ENCODE data around the gene SLC1A5. TPM values are rescaled to one million over a fixed set of nuclear protein-coding genes. Genes with fewer than 3 reads are reported as not detected.

The SLC1A5 gene
- total RNA-seq, 4 donors from 2014 or later = 42.8 to 93.6 (median 66.7) TPM

- no peak overlapping the region for H3K27ac ChIP-seq (replicated peaks in 1 of 4)
- no peaks in the 10 kb centered on the region for H3K9me3 ChIP-seq
- intact Hi-C loops (cut with DNase I) = no loop called here
- 100% methylated on average over 5 of the region's 5 CpGs for WGBS
- no peak overlapping the region for H3K4me3 ChIP-seq
- no peaks in the 10 kb centered on the region for H3K36me3 ChIP-seq
- TF ChIP-seq POLR2AphosphoS5 (IDR thresholded peaks at IDR 0.05) = no peak
- TF ChIP-seq EP300 (IDR thresholded peaks at IDR 0.05) = no peak
- H3K27me3 ChIP-seq = no peaks in the 10 kb centered on the region
- no peaks in the 10 kb centered on the region for H3K4me1 ChIP-seq
- no peak for DNase-seq (ENCODE audit: extremely low spot score)
Measured at GRCh38 chr19:46802152-46802551, 13.8 kb upstream of the SLC1A5 start.

GRCh38 chr19:46798713-46799112 lies 10.3 kb upstream of the SLC1A5 start:
- WGBS = 100% methylated on average over 2 of the region's 2 CpGs
- intact Hi-C loops (cut with DNase I) = no loop called here
- no peaks in the 10 kb centered on the region for H3K36me3 ChIP-seq
- peaks cover 0 to 6% (median 3%) of the 10 kb centered on the region in 4 donors for H3K4me1 ChIP-seq
- no peaks in the 10 kb centered on the region for H3K9me3 ChIP-seq
- H3K4me3 ChIP-seq = no peak overlapping the region
- DNase-seq (ENCODE audit: extremely low spot score) = no peak
- H3K27me3 ChIP-seq = no peaks in the 10 kb centered on the region
- TF ChIP-seq CTCF (IDR thresholded peaks at IDR 0.05) (no peak), POLR2A (IDR thresholded peaks at IDR 0.05; ENCODE audit: low read depth) (no peak), POLR2AphosphoS5 (IDR thresholded peaks at IDR 0.05) (no peak), EP300 (IDR thresholded peaks at IDR 0.05) (no peak)
- H3K27ac ChIP-seq (replicated peaks in 1 of 4) = no peak overlapping the region

- Histone ChIP-seq H3K27ac (replicated peaks in 1 of 4) (no peak overlapping the region), H3K4me3 (no peak overlapping the region), H3K9me3 (no peaks in the 10 kb centered on the region), H3K4me1 (peaks cover 0 to 6% (median 3%) of the 10 kb centered on the region in 4 donors), H3K27me3 (no peaks in the 10 kb centered on the region), H3K36me3 (no peaks in the 10 kb centered on the region)
- intact Hi-C loops (cut with DNase I) = no loop called here
- TF ChIP-seq POLR2AphosphoS5 (IDR thresholded peaks at IDR 0.05) = no peak
- no peak for TF ChIP-seq EP300 (IDR thresholded peaks at IDR 0.05)
- no peak for TF ChIP-seq CTCF (IDR thresholded peaks at IDR 0.05)
- TF ChIP-seq POLR2A (IDR thresholded peaks at IDR 0.05; ENCODE audit: low read depth) = no peak
- WGBS = 89% methylated on average over 1 of the region's 1 CpG
- DNase-seq (ENCODE audit: extremely low spot score) = no peak
Measured at GRCh38 chr19:46797881-46798280, 9.5 kb upstream of the SLC1A5 start.

- Histone ChIP-seq H3K27me3 (no peaks in the 10 kb centered on the region), H3K36me3 (no peaks in the 10 kb centered on the region), H3K9me3 (no peaks in the 10 kb centered on the region), H3K27ac (replicated peaks in 1 of 4) (no peak overlapping the region), H3K4me1 (peaks cover 15 to 28% (median 25%) of the 10 kb centered on the region in 4 donors), H3K4me3 (no peak overlapping the region)
- no peak for TF ChIP-seq CTCF (IDR thresholded peaks at IDR 0.05)
- no peak for TF ChIP-seq POLR2A (IDR thresholded peaks at IDR 0.05; ENCODE audit: low read depth)
- TF ChIP-seq EP300 (IDR thresholded peaks at IDR 0.05) = no peak
- no peak for TF ChIP-seq POLR2AphosphoS5 (IDR thresholded peaks at IDR 0.05)
- DNase-seq (ENCODE audit: extremely low spot score) = no peak
- WGBS = 69% methylated on average over 5 of the region's 5 CpGs
- intact Hi-C loops (cut with DNase I) = no loop called here
Measured at GRCh38 chr19:46791944-46792343, 3.5 kb upstream of the SLC1A5 start.

GRCh38 chr19:46789371-46789770 lies 977 bp upstream of the SLC1A5 start:
- DNase-seq (ENCODE audit: extremely low spot score) = no peak
- WGBS = 89% methylated on average over 8 of the region's 8 CpGs
- Histone ChIP-seq H3K27ac (replicated peaks in 1 of 4) (no peak overlapping the region), H3K36me3 (peaks cover 0 to 3% (median 0%) of the 10 kb centered on the region in 4 donors), H3K4me1 (peaks cover 35 to 48% (median 48%) of the 10 kb centered on the region in 4 donors), H3K9me3 (no peaks in the 10 kb centered on the region), H3K27me3 (peaks cover 0 to 4% (median 0%) of the 10 kb centered on the region in 4 donors), H3K4me3 (no peak overlapping the region)
- intact Hi-C loops (cut with DNase I) = no loop called here
- TF ChIP-seq POLR2A (IDR thresholded peaks at IDR 0.05; ENCODE audit: low read depth) (no peak), CTCF (IDR thresholded peaks at IDR 0.05) (no peak), POLR2AphosphoS5 (IDR thresholded peaks at IDR 0.05) (no peak), EP300 (IDR thresholded peaks at IDR 0.05) (no peak)
